ENCODE results near the gene PPP2R1A. TPM values are rescaled to one million over a fixed set of nuclear protein-coding genes. Genes with fewer than 3 reads are reported as not detected.

Gene PPP2R1A
- 159 TPM for total RNA-seq

DNA sequence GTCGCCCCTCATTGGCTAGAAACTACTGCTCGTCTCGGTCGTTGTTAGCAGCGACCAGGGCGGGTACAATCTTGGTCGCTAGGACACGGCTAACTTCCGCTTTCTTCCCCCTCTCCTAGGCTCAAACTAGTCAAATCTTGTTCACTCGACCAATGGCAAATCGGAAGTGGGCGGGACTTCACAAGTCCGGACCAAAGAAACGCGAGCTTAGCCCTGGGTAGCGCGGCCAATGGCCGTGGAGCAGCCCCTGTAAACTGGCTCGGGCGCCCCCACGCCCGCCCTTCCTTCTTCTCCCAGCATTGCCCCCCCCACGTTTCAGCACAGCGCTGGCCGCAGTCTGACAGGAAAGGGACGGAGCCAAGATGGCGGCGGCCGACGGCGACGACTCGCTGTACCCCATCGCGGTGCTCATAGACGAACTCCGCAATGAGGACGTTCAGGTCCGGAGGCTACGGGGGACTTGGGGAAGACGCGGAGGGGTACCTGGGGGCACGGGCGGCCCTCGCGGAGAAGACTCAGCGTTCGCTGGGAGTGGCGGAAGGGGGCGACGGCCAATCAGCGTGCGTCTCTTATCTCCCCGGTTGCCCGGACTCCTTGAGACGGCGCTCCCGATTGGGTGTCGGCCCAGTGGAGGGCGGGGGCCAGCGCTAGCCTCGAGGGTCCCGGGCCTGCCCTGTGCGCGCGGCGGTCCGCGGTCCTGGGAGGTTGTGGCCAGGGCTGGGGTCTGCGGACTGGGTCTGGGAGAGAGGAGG is at the start of gene PPP2R1A:
Gene PPP2R1A, plus strand, starts transcription at position 318 of the 752 bp plus-strand sequence. Its CDS starts 45 bp downstream, at position 363.
- peak; percentile 91 to 93 for DNase-seq (ENCODE audit: low spot score in 2 of 2)
- peak; percentile 99 for FAIRE-seq

DNA sequence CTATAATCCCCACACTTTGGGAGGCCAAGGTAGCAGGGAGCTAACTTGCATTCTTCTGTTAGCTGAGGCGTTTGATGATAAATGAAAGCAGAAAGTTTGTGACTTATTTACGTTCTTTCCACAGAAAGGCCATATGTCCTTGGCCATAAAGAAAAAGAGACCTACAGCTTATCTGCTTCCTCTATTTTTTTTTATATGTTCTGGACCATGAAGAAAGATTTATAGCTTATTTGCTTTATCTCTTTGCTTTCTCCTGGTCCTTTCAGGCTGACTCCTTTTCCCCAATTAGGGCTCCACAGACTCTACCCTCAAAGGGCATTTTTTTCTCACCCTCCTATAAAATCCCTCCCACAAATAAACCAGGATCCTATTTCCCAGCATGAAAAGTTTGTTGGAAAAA is 48.6 kb upstream of the PPP2R1A start:
- DNase-seq (ENCODE audit: low spot score in 2 of 2) = no peak
- no peak for FAIRE-seq

DNA sequence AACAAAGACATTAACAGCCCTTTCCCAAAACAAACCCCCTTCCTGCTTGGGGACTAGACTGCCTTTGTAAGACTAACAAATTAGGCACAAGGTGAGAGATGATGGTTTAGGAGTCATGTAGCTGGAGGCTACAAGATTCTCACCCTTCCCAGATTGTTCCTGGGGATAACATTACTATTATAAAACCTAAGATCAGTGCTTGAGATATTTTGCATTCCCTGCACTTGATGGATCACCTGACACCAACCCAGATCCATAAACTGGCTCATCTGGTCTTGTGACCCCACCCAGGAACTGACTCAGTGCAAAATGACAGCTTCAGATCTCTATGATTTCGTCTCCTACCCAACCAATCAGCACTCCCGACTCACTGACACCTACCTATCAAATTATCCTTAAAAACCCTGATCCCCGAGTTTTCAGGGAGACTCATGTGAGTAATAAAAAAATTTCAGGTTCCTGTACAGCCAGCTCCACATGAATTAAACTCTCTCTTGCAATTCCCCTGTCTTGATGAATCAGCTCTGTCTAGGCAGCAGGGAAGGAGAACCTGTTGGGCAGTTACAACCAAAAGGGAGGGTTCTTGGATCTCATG is 47.8 kb upstream of the PPP2R1A start:
- no peak for FAIRE-seq
- no peak for DNase-seq (ENCODE audit: low spot score in 2 of 2)

DNA sequence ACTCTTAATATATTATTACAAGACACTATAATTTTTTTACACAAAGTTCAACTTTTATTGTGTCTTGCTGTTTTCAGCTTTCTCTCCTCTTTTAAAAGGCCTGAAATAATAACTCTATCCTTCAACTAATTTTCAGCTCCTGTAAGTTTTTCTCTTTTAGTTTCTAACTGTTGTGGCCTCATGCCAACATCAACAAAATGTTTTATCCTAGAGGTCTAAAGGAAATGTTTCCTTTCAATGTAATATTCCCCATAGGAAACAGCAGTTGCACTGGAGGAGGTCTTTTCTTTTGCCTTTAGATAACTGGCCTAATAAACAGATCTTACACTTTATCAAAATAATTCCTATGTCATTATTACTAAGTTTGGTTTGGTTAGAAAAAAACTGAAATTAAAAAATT is 41.6 kb upstream of the PPP2R1A start:
- DNase-seq (ENCODE audit: low spot score in 2 of 2) = no peak
- FAIRE-seq = no peak

DNA sequence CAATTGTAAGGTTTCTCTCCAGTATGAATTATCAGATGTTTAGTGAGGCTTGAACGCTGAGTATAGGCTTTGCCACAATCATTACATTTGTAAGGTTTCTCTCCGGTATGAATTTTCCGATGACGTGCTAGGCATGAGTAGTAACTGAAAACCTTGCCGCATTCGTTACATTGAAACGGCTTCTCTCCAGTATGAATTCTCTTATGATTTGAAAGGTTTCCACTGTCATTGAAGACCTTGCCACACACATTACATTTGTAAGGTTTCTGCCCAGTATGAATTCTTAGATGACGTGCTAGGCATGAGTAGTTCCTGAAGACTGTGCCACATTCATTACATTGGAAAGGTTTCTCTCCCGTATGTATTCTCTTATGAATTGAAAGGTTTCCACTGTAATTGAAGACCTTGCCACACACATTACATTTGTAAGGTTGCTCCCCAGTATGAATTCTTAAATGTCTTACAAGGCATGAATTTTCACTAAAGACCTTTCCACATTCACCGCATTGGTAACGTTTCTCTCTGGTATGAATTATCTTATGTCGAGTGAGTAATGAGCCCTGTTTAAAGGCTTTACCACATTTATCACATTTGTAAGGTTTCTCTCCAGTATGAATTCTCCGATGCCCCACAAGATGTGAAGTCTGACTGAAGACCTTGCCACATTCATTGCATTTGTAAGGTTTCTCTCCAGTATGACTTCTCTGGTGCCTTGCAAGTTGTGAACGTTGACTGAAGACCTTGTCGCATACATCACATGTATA is 34.1 kb upstream of the PPP2R1A start:
- no peak for FAIRE-seq
- DNase-seq (ENCODE audit: low spot score in 2 of 2) = no peak

DNA sequence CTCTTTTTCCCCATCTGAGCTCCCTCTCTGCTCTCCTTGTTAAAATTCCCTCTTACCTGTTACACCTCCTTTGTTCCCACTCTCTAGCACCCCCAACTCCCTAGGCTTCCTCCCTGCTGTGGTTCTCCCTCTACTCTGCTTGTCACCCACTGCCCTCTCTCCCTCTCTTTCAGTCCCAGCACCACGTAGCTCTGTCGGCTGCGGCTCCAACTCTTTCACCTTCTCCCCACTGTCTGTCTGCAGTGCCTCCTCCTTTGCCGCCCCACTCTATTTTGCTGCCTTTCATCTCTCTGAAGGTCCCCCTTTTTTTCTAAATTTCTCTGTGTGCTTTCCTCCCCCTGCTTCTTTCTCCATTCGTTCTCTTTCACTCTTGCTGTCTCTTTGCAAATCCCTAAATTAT is 19.5 kb upstream of the PPP2R1A start:
- no peak for FAIRE-seq
- DNase-seq (ENCODE audit: low spot score in 2 of 2) = no peak

DNA sequence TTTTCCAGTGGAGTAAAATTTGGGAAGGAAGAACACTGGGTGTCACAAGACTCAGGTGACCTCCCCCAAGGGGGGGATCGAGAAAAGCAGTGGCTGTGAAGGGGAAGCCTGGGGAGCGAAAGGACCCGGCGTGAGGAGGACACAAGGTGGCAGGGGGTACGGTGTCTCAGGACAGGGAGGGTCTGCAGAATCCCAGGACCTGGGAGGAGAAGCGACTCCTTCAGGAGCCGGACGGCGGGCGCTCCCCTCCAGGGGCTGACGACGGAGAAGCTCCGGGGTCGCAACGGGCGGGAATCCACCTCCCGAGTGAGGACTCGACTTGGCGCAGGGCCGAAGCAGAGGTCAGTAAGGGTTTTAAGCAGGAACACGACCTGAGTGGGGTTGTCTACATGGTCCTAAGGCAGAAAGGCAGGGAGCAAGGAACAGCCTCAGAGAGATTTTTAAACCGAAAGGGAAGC is 19.0 kb upstream of the PPP2R1A start:
- FAIRE-seq = no peak
- DNase-seq (ENCODE audit: low spot score in 2 of 2) = peak in 1 of 2 donors; percentile 33

DNA sequence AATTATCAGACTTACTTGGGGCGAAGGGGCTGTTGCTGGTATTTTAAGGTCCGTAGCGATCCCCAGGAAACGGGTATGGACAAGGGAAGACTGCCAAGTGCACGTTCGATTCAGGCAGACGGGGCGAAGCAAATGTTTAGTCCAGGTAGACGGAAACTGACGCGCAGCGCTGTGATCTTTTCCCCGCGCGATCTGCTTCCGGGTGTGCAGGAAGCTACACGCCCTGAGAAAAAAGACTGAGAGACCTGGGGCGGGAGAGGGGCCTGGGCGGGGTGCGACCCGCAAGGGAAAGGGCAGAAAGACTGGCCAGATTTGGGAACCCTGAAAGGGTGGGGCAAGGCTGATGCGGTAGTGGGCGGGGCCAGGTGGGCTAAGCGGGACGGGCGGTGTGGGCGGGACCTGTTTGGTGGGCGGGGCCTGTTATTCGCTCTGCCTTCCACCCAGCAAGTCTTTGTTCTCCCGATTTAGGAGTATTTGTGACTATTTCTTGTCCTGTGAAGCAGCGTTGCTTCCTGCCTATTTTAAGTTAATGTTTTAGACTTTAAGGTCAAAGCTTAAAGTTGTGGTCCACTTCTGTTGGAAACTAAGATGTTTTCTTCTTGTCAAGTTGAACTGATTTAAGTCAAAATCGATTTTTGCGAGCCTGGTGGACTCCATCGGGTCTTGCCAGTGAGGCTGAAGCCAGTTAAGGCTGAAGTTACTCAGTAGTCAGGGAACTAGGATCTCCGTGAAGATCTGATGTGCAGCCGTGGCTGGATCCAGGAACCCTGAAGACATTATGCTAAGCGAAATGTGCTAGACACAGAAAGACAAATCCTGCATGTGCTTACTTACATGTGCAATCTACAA is 18.3 kb upstream of the PPP2R1A start, which contains the start of gene ZNF836:
Gene ZNF836, minus strand, starts transcription at position 301 of the 849 bp plus-strand sequence. CDS start 3,549 bp downstream, outside the sequence.
- DNase-seq (ENCODE audit: low spot score in 2 of 2) (peak; percentile 59 to 91), FAIRE-seq (no peak)

DNA sequence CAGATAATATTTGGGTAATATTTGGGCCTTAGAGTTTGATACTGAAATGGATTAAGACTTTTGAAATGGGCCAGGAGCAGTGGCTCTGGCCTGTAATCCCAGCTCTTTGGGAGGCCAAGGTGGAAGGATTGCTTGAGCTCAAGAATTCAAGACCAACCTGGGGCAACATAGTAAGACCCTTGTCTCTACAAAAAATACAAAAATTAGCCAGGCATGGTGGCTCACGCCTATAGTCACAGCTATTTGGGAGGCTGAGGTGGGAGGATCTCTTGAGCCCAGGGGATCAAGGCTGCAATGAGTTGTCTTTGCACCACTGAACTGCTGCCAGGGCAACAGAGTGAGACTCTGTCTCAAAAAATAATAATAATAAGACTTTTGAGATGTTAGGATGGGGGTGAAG is 17.5 kb upstream of the PPP2R1A start:
- no peak for DNase-seq (ENCODE audit: low spot score in 2 of 2)

DNA sequence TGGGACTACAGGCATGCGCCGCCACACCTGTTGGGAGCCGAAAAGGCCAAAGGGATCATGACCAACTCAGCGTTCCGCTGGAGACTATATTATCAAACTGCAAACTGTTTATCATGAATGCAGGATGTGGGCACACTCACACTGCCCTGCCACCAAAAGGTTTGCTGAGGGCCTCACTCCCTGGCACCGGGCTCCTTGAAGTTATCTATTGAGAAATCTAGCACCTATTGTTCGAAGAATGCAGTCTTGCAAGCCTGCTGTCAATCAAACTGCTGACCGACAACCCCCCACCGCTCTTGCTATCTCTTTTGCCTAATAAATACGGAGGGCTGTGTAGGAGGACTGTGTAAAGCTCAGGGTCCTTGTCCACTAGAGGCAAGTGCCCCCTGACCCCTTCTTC is 13.3 kb upstream of the PPP2R1A start:
- no peak for FAIRE-seq
- no peak for DNase-seq (ENCODE audit: low spot score in 2 of 2)

More for the DNA sequence above, 17.5 kb upstream of the PPP2R1A start:
- no peak for FAIRE-seq

DNA sequence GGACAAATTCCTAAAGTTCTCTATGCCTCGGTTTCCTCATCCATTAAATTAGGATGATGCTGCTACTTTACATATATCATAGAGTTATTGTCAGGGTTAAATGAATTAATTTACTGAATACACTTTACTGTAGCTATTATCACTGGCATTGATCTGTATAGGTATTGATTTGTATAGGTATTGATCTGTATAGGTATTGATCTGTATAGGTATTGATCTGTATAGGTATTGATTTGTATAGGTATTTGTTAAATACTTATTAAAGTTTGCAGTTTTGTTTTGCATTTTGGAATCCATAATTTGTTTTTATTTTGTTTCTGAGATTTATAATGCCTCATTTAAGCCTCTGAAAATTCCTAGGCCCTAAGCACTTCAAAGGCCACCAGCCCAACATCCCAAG is 2.4 kb upstream of the PPP2R1A start:
- DNase-seq (ENCODE audit: low spot score in 2 of 2) (no peak), FAIRE-seq (no peak)

DNA sequence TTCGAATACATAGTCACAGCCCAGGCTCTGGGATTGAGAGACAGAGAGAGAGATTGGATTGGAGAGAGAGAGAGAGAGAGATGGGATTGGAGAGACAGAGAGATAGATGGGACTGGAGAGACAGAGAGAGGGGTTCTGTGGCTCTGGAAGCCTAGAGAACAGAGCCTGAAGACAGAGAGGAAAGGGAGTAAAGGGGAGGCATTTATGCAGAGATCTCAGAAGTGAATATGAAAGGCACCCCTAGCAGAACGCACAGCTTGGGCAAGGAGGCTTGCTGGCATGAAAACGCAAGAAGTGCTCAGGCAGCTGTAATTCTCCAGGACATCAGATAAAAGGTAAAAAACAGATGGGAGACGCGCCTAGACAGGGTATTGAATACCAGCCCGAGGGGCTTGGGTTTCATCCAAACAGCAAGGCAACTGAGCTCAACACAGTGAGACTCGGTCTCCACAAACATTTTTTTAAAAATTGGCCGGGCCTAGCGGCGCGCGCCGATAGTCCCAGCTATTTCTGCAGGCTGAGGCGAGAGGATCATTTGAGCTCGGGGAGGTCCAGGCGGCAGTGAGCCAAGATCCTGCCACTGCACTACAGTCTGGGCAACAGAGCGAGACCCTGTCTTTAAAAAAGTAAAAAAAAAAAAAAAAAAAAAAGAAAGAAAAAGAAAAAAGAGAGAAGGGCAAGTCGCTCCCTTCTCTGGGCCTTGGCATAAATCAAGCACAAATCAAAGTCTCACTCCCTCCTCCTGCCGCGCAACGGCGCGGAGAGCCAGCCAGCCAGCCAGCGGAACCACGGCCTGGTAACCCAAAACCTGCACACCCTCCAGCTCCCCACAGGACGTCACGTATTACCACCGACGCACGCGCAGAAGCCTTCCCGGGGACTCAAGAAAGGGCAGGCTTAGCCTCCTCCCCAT is 774 bp upstream of the PPP2R1A start:
- DNase-seq (ENCODE audit: low spot score in 2 of 2) (no peak), FAIRE-seq (no peak)

DNA sequence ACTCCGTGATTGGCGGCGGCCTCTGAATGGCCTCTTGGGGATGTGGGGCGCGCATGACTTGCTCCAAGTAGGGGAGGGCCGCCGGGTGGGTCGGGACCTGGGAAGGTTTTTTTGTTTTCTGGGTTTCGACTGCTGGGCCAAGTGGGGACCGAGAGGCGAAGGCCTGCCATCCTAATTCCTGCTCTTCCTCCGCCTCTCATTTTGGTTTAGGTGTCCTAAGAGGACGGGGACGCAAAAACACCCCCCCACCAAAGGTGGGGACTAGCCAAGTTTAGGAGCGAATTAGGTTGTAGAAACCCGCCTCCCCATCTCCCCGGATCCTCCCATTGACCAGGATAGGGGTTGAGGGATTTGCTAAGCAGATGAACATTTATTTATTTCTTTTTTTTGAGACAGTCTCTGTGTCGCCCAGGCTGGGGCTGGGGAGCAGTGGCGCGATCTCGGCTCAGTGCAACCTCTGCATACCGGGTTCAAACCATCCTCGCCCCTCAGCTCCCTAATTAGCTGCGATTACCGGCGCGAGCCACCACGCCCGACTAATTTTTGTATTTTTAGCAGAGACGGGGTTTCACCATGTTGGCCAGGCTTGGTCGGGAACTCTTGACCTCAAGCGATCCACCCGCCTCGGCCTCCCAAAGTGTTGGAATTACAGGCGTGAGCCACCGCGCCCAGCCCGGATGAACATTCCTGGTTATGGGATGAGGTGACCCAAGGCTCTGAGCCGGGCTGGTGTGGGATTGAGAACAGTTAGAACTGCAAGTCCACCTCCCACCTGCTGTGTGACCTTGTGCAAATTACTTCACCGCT is 838 bp downstream of the PPP2R1A start:
- FAIRE-seq (no peak), DNase-seq (ENCODE audit: low spot score in 2 of 2) (no peak)

DNA sequence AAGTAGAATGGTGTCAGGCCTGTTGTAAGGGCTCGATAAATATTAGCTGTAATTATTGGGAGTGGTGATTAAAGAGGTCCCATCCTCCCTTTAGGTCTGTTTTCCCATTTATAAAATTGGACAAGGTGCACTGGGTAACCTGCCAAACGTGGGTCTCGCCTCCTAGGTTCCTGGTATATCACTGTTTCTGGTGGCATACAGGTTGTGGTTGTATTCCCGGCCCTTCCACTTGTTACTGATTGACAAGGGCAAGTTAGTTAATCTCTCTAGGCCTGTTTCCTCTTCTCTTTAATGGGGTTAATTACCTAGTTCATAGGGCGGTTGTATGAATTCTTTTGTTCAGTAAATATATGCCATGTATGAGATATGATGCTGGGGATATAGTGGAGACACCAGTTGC is 1.5 kb downstream of the PPP2R1A start:
- FAIRE-seq (no peak), DNase-seq (ENCODE audit: low spot score in 2 of 2) (no peak)

DNA sequence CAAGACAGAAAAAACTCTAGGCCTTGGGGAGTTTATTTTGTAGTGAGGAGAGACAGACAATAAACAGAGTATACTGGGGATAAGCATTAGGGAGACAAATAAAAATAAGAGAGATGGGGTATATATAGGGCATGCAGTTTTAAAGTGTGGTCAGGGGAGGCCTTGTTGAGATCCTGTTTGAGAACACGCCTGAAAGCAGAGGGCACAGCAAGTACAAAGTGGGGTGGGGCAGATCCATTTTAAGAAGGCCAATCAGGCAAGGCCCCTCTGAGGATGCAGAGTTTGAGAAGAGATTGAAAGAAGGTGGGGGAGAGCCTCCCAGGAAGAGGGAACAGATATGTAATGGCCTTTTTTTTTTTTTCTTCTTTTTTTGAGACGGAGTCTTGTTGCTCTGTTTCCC is 2.1 kb downstream of the PPP2R1A start:
- FAIRE-seq (no peak), DNase-seq (ENCODE audit: low spot score in 2 of 2) (no peak)

DNA sequence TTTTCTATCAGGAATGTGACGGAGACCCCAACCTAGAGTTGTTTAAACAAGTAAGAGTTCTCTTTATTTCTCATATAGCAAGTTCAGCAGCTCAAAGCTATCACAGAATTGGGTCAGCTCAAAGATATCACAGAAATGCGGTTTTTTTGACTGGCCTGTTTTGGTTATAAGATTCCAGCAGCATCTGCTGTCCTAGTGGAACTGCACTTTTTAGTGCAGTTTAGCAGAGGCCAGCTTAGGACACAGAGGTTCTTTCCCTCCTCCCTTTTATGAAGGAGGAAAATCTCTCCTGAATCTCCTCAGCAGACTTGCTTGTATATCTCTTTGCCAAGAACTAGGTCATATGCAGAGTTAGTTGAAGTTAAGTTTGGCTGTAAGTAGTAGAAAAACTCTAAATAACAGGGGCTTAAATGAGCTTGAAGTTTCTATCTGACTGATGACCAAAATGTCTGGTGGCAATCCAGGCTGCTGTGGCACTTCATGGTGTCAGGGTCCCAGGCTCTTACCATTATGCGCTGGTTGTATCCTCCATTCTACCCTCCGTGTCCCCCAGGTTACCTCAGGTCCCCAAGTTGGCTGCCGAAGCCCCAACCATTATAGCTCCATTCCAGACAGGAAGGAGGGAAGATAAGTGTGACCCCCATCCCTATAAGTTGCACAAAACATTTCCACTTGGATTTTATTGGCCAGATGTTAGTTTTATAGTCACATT is 6.6 kb downstream of the PPP2R1A start:
- no peak for FAIRE-seq
- DNase-seq (ENCODE audit: low spot score in 2 of 2) = no peak

DNA sequence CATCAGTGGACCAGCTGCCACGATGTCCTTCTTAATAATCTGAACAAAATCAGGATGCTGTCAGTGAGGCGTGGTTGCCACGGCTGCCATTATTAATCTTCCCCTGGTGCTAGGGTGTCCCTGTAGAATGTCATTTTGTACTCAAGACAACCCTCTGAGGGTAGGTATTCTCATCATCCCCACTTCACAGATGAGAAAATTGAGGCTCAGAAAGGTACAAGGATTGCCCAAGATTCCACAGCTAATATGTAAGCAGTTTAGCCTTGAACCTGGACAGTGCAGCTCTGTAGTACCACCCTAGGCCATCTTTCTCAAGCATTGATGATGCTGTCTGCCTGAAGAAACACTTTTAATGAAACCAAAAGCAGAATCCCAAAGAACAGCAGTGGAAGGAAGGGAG is 8.1 kb downstream of the PPP2R1A start:
- no peak for FAIRE-seq

DNA sequence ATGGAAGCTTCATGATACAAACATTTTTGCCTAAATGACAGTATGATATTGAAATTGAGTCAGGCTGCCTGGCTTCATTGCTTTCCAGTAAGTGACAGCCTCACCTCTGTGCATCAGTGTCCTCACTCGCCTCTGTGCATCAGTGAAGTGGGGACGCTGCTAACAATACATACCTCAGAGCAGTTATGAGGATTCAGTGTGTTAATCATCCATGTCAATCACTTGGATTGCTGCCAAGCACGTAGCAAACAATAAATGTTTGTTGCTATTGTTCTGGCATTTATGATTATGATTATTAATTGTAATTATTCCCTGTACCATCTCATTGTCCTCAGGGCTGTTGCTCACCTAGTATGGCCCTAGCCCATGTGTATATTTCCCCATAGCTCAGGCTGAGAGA is 8.8 kb downstream of the PPP2R1A start:
- DNase-seq (ENCODE audit: low spot score in 2 of 2) (no peak), FAIRE-seq (no peak)

More for the DNA sequence above, 8.1 kb downstream of the PPP2R1A start:
- no peak for DNase-seq (ENCODE audit: low spot score in 2 of 2)

Measured in frontal cortex (tissue), 4 donors.